ENCODE results near the gene CELF2. TPM values are rescaled to one million over a fixed set of nuclear protein-coding genes. Genes with fewer than 3 reads are reported as not detected.

CELF2 gene
- total RNA-seq, 1 experiment from 2014 or later = 28.7 TPM

DNA sequence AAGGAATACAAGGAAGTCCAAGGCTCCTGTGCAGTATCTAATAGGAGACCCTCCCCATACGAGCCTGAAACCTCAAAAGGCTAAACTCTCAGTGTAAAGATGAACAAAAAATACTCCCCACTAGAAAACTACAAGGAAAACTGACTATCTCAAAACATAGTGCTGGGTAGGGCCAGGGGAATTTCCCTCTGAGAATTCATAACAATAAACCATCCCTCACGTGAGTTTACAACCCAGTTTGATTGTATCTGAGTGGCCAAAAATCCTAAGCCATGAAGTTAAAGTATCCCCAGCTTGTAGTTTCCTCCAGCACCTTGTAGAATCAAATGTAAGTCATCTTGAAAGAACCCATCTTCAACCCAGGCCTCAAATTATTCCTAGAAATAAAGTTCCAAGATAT is 293.4 kb downstream of the CELF2 start:
- no peak overlapping the region for H3K18ac ChIP-seq (ENCODE audit: insufficient read length, low read depth, low read length)
- H4K5ac ChIP-seq (ENCODE audit: insufficient read length, low read depth, low read length) = no peak overlapping the region
- no peak overlapping the region for H2BK12ac ChIP-seq (ENCODE audit: insufficient read length, low read depth, low read length)
- H2BK20ac ChIP-seq (ENCODE audit: low read depth, low read length, poor library complexity, severe bottlenecking) = no peak overlapping the region
- no peak overlapping the region for H3K4ac ChIP-seq (ENCODE audit: low read depth, low read length)
- Mint-ChIP-seq H3K9me3 (peaks cover 28 to 29% of the 10 kb centered on the region in 2 experiments), H3K27me3 (ENCODE audit: low read depth) (no peaks in the 10 kb centered on the region), H3K27ac (no peak overlapping the region), H3K36me3 (ENCODE audit: insufficient read depth in 1 of 3, low read depth in 3 of 3) (peaks cover 22 to 65% (median 46%) of the 10 kb centered on the region in 3 experiments), H3K4me3 (no peak overlapping the region), H3K4me1 (peaks cover 3 to 7% of the 10 kb centered on the region in 2 experiments)
- H3K4me1 ChIP-seq (ENCODE audit: insufficient read depth, low read length) = no peaks in the 10 kb centered on the region
- H3K14ac ChIP-seq (ENCODE audit: insufficient read depth, low read length) = no peak overlapping the region
- H3K23me2 ChIP-seq (ENCODE audit: insufficient read length, low read depth, low read length, poor library complexity, severe bottlenecking) = no peaks in the 10 kb centered on the region
- H3K9ac ChIP-seq (ENCODE audit: extremely low read depth, insufficient read length, low read length) = no peak overlapping the region
- H3K79me2 ChIP-seq (ENCODE audit: insufficient read depth, low read length) = no peaks in the 10 kb centered on the region
- no peak overlapping the region for H2AK5ac ChIP-seq (ENCODE audit: insufficient read length, low read length)
- no peaks in the 10 kb centered on the region for H3K79me1 ChIP-seq (ENCODE audit: insufficient read depth, low read depth, low read length, poor library complexity, severe bottlenecking)
- TF ChIP-seq, protein P1, sequence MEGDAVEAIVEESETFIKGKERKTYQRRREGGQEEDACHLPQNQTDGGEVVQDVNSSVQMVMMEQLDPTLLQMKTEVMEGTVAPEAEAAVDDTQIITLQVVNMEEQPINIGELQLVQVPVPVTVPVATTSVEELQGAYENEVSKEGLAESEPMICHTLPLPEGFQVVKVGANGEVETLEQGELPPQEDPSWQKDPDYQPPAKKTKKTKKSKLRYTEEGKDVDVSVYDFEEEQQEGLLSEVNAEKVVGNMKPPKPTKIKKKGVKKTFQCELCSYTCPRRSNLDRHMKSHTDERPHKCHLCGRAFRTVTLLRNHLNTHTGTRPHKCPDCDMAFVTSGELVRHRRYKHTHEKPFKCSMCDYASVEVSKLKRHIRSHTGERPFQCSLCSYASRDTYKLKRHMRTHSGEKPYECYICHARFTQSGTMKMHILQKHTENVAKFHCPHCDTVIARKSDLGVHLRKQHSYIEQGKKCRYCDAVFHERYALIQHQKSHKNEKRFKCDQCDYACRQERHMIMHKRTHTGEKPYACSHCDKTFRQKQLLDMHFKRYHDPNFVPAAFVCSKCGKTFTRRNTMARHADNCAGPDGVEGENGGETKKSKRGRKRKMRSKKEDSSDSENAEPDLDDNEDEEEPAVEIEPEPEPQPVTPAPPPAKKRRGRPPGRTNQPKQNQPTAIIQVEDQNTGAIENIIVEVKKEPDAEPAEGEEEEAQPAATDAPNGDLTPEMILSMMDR (conservative IDR thresholded peaks at IDR 0.05) = no peak
- H2BK15ac ChIP-seq (ENCODE audit: low read depth, low read length) = no peak overlapping the region
- no peak overlapping the region for H3K23ac ChIP-seq (ENCODE audit: insufficient read length, low read depth, low read length)
- H3T11ph ChIP-seq (ENCODE audit: low read length) = no peak overlapping the region
- no peak overlapping the region for H3K4me2 ChIP-seq (ENCODE audit: insufficient read depth, insufficient read length, low read length)
- H4K91ac ChIP-seq (ENCODE audit: insufficient read length, low read depth, low read length) = no peak overlapping the region
- H2BK5ac ChIP-seq (ENCODE audit: insufficient read length, low read length) = no peak overlapping the region
- no peak overlapping the region for H3K27ac ChIP-seq (ENCODE audit: insufficient read length, low read depth, low read length)
- H4K20me1 ChIP-seq (ENCODE audit: control insufficient read depth, insufficient read depth, insufficient read length) = no peaks in the 10 kb centered on the region
- no peak for DNase-seq
- WGBS (ENCODE audit: extremely low coverage, insufficient read length, low lambda C conversion rate) = no CpG with 5 or more reads among the region's 2 CpGs
- no peak overlapping the region for H2AFZ ChIP-seq (ENCODE audit: low read length)
- no peak overlapping the region for H4K8ac ChIP-seq (replicated peaks; ENCODE audit: insufficient read length, low read depth, low read length)
- no peaks in the 10 kb centered on the region for H3K27me3 ChIP-seq (ENCODE audit: insufficient read depth, low read length)
- H3K56ac ChIP-seq (ENCODE audit: insufficient read length, low read depth, low read length) = no peak overlapping the region
- H3K9me3 ChIP-seq (ENCODE audit: control insufficient read depth, low read depth, low read length) = no peaks in the 10 kb centered on the region
- no peak overlapping the region for H2BK120ac ChIP-seq (ENCODE audit: low read depth, low read length, poor library complexity, severe bottlenecking)
